GM18867 (cell line): Measurements from ENCODE around the gene MPPED1.

Experiments
- ATAC-seq: cut with Tn5 transposase; IDR thresholded peaks from one replicate; pipeline ENCODE4 v1.9.1; 2021; ENCODE audit warnings: mild to moderate bottlenecking, moderate library complexity; ENCODE audit not compliant: unreplicated experiment

MPPED1 gene

GRCh38 chr22:43491177-43491576 is 79.4 kb downstream of the MPPED1 start:
- ATAC-seq, result no peak

GRCh38 chr22:43491737-43492136 is 79.9 kb downstream of the MPPED1 start:
- no peak for ATAC-seq

- no peak for ATAC-seq
Observed at GRCh38 chr22:43493297-43493696, 81.5 kb downstream of the MPPED1 start.

- ATAC-seq, result no peak
Observed at GRCh38 chr22:43497956-43498855, 86.4 kb downstream of the MPPED1 start.

GRCh38 chr22:43498856-43499253 is 87.0 kb downstream of the MPPED1 start:
- no peak for ATAC-seq

GRCh38 chr22:43500792-43501785 is 89.3 kb downstream of the MPPED1 start:
- no peak for ATAC-seq

- no peak for ATAC-seq
Observed at GRCh38 chr22:43501878-43502277, 90.1 kb downstream of the MPPED1 start.

GRCh38 chr22:43502306-43502874 is 90.6 kb downstream of the MPPED1 start:
- no peak for ATAC-seq

- no peak for ATAC-seq
Observed at GRCh38 chr22:43504068-43504467, 92.3 kb downstream of the MPPED1 start.

GRCh38 chr22:43504666-43505261 is 93.0 kb downstream of the MPPED1 start:
- ATAC-seq, result no peak

GRCh38 chr22:43505423-43505822 is 93.6 kb downstream of the MPPED1 start:
- ATAC-seq, result no peak

GRCh38 chr22:43505896-43506295 is 94.1 kb downstream of the MPPED1 start:
- ATAC-seq, result no peak

GRCh38 chr22:43506487-43506886 is 94.7 kb downstream of the MPPED1 start:
- no peak for ATAC-seq

GRCh38 chr22:43507235-43507634 is 95.4 kb downstream of the MPPED1 start:
- no peak for ATAC-seq

- no peak for ATAC-seq
Observed at GRCh38 chr22:43508489-43508888, 96.7 kb downstream of the MPPED1 start.

GRCh38 chr22:43509337-43509736 is 97.5 kb downstream of the MPPED1 start:
- no peak for ATAC-seq

GRCh38 chr22:43510281-43511070 is 98.7 kb downstream of the MPPED1 start:
- no peak for ATAC-seq

- ATAC-seq, result no peak
Observed at GRCh38 chr22:43511276-43511910, 99.6 kb downstream of the MPPED1 start.

GRCh38 chr22:43512279-43512678 is 100.5 kb downstream of the MPPED1 start:
- no peak for ATAC-seq
